Uterus (tissue), 4 donors: ENCODE results near the gene PIK3CB. TPM values are rescaled to one million over a fixed set of nuclear protein-coding genes. Genes with fewer than 3 reads are reported as not detected.

Experiments
- DNase-seq, 2 donors: peaks; one replicate each; pipeline ENCODE4 v3.0.0-alpha.2; 2019 to 2020
- H3K27ac ChIP-seq, 2 donors: fragments of 200-600 bp; sonication (generic); 1 replicate in 1 of 2; 2 replicates in 1 of 2; pipeline ENCODE4 v1.5.1; 2016 to 2018
- H3K27me3 ChIP-seq, 2 donors: fragments of 200-600 bp; sonication (generic); one replicate each; pipeline ENCODE4 v1.5.1; 2018 to 2019; ENCODE audit warnings: control low read depth in 1 of 2
- H3K36me3 ChIP-seq, 2 donors: fragments of 200-600 bp; sonication (generic); one replicate each; pipeline ENCODE4 v1.5.1; 2019; ENCODE audit warnings: control low read depth in 1 of 2
- H3K4me1 ChIP-seq, 2 donors: fragments of 200-600 bp; sonication (generic); one replicate each; pipeline ENCODE4 v1.5.1; 2018 to 2019; ENCODE audit warnings: control low read depth in 1 of 2
- H3K4me3 ChIP-seq, 2 donors: fragments of 200-600 bp; sonication (generic); 1 replicate in 1 of 2; 2 replicates in 1 of 2; pipeline ENCODE4 v1.5.1; 2018 to 2019; ENCODE audit warnings: mild to moderate bottlenecking in 1 of 2
- H3K9me3 ChIP-seq, 2 donors: fragments of 200-600 bp; sonication (generic); one replicate each; pipeline ENCODE4 v1.5.1; 2019; ENCODE audit warnings: control low read depth in 1 of 2
- CTCF ChIP-seq, 4 experiments: fragments of 200-600 bp in 2 of 4; fragments of 450-650 bp in 2 of 4; sonication (generic) in 2 of 4; IDR thresholded peaks; one replicate each; pipeline ENCODE4 v1.5.1; 2016 to 2019; ENCODE audit warnings: antibody characterized with exemption in 4 of 4, mild to moderate bottlenecking in 2 of 4, moderate library complexity in 1 of 4
- POLR2A ChIP-seq, 2 donors: fragments of 450-650 bp; IDR thresholded peaks; one replicate each; pipeline ENCODE4 v1.6.1; 2016; ENCODE audit warnings: antibody characterized with exemption in 2 of 2, mild to moderate bottlenecking in 1 of 2, moderate library complexity in 1 of 2
- intact Hi-C: fragments of 100-400 bp; cut with DNase I; formaldehyde crosslinking; loops from one replicate; pipeline ENCODE4 v1.15.1; 2023; ENCODE audit warnings: low total_unique reads
- total RNA-seq, 4 donors: library from RNA; depleted of rRNA in 3 of 4; stranded (reverse); fragments of >200 nt in 3 of 4; gene quantifications; one replicate each; pipeline versions ENCODE4 v1.1.0 to v1.2.4, GENCODE V29; 2014 to 2023
- donor health status: DM: yes; HTN: yes; CAD: no.

Gene PIK3CB
- total RNA-seq, 4 donors from 2014 or later, result 5.6 to 37.5 (median 17.0) TPM

GRCh38 chr3:138725116-138725515, 109.6 kb downstream of the PIK3CB start:
- no peak overlapping the region for H3K27ac ChIP-seq
- intact Hi-C loops, result no loop called here
- H3K9me3 ChIP-seq, result no peaks in the 10 kb centered on the region
- no peaks in the 10 kb centered on the region for H3K27me3 ChIP-seq
- H3K4me1 ChIP-seq, result no peaks in the 10 kb centered on the region
- TF ChIP-seq POLR2A (IDR thresholded peaks at IDR 0.05) (no peak), CTCF (IDR thresholded peaks at IDR 0.05) (no peak)
- no peaks in the 10 kb centered on the region for H3K36me3 ChIP-seq
- DNase-seq, result no peak
- H3K4me3 ChIP-seq, result no peak overlapping the region

- DNase-seq, result no peak
- Histone ChIP-seq H3K27me3 (no peaks in the 10 kb centered on the region), H3K4me3 (no peak overlapping the region), H3K27ac (no peak overlapping the region), H3K36me3 (no peaks in the 10 kb centered on the region), H3K4me1 (no peaks in the 10 kb centered on the region), H3K9me3 (no peaks in the 10 kb centered on the region)
- intact Hi-C loops, result no loop called here
- TF ChIP-seq POLR2A (IDR thresholded peaks at IDR 0.05), result no peak
- TF ChIP-seq CTCF (IDR thresholded peaks at IDR 0.05), result no peak
These were observed 110.3 kb downstream of the PIK3CB start for GRCh38 chr3:138724443-138724842.

- no peak for DNase-seq
- Histone ChIP-seq H3K9me3 (no peaks in the 10 kb centered on the region), H3K36me3 (no peaks in the 10 kb centered on the region), H3K27me3 (no peaks in the 10 kb centered on the region), H3K4me1 (no peaks in the 10 kb centered on the region), H3K4me3 (no peak overlapping the region), H3K27ac (no peak overlapping the region)
- no peak for TF ChIP-seq POLR2A (IDR thresholded peaks at IDR 0.05)
- no peak for TF ChIP-seq CTCF (IDR thresholded peaks at IDR 0.05)
- intact Hi-C loops, result no loop called here
These were observed 115.9 kb downstream of the PIK3CB start for GRCh38 chr3:138718849-138719248.

GRCh38 chr3:138717348-138717747, 117.4 kb downstream of the PIK3CB start:
- intact Hi-C loops, result no loop called here
- no peaks in the 10 kb centered on the region for H3K27me3 ChIP-seq
- H3K36me3 ChIP-seq, result no peaks in the 10 kb centered on the region
- H3K4me1 ChIP-seq, result no peaks in the 10 kb centered on the region
- no peak overlapping the region for H3K4me3 ChIP-seq
- DNase-seq, result no peak
- H3K9me3 ChIP-seq, result no peaks in the 10 kb centered on the region
- no peak overlapping the region for H3K27ac ChIP-seq
- TF ChIP-seq POLR2A (IDR thresholded peaks at IDR 0.05) (no peak), CTCF (IDR thresholded peaks at IDR 0.05) (no peak)

- intact Hi-C loops, result no loop called here
- no peak overlapping the region for H3K4me3 ChIP-seq
- no peak for TF ChIP-seq POLR2A (IDR thresholded peaks at IDR 0.05)
- no peak for TF ChIP-seq CTCF (IDR thresholded peaks at IDR 0.05)
- no peak overlapping the region for H3K27ac ChIP-seq
- H3K36me3 ChIP-seq, result no peaks in the 10 kb centered on the region
- no peaks in the 10 kb centered on the region for H3K4me1 ChIP-seq
- no peaks in the 10 kb centered on the region for H3K27me3 ChIP-seq
- DNase-seq, result no peak
- H3K9me3 ChIP-seq, result no peaks in the 10 kb centered on the region
These were observed 122.6 kb downstream of the PIK3CB start for GRCh38 chr3:138712086-138712485.
